Activated naive CD8-positive, alpha-beta T cell treated with anti-CD3 and anti-CD28 coated beads for 36 hours (primary cell): ENCODE results near the gene TMEM238L. TPM values are rescaled to one million over a fixed set of nuclear protein-coding genes. Genes with fewer than 3 reads are reported as not detected.
A peak's percentile ranks its signal among the peaks of the same experiment; 100 is the strongest.
"Not testable (repeated sequence)": the region's sequence is repeated elsewhere in the genome, so short reads cannot be mapped to it uniquely, and the experiment has no call there.

ENCODE experiments used
- DNase-seq: peaks from one replicate; pipeline ENCODE4 v3.0.0; 2021
- H3K27ac Mint-ChIP-seq: one replicate; pipeline ENCODE4 v1.8.0; 2022; ENCODE audit warnings: mild to moderate bottlenecking, moderate library complexity, mixed read lengths
- H3K27me3 Mint-ChIP-seq: one replicate; pipeline ENCODE4 v1.8.0; 2022; ENCODE audit warnings: mild to moderate bottlenecking, mixed read lengths
- H3K36me3 Mint-ChIP-seq: one replicate; pipeline ENCODE4 v1.8.0; 2021; ENCODE audit warnings: mild to moderate bottlenecking, mixed read lengths
- H3K4me1 Mint-ChIP-seq: one replicate; pipeline ENCODE4 v1.8.0; 2021; ENCODE audit warnings: mixed read lengths
- H3K4me3 Mint-ChIP-seq: one replicate; pipeline ENCODE4 v1.8.0; 2022; ENCODE audit warnings: mild to moderate bottlenecking, moderate library complexity, mixed read lengths
- H3K9me3 Mint-ChIP-seq: one replicate; pipeline ENCODE4 v1.8.0; 2022; ENCODE audit warnings: mixed read lengths
- total RNA-seq, 2 experiments: library from RNA; stranded (reverse); gene quantifications; one replicate each; pipeline ENCODE4 v1.2.3, GENCODE V29; 2021

The TMEM238L gene
- not detected for total RNA-seq

GRCh38 chr17:10803830-10804475 is at the start of gene TMEM238L:
Gene TMEM238L (minus strand): TSS chr17:10804099. CDS start chr17:10803963, 136 bp downstream.
- Mint-ChIP-seq H3K27ac (no peak within 1 kb of the TSS), H3K4me1 (no peaks in the 10 kb centered on the region), H3K9me3 (no peaks in the 10 kb centered on the region), H3K4me3 (no peak within 1 kb of the TSS), H3K36me3 (no peaks in the 10 kb centered on the region), H3K27me3 (no peaks in the 10 kb centered on the region)
- DNase-seq = no peak

- H3K4me3 Mint-ChIP-seq, H3K4me1 Mint-ChIP-seq, DNase-seq, H3K36me3 Mint-ChIP-seq, H3K27me3 Mint-ChIP-seq, H3K27ac Mint-ChIP-seq, H3K9me3 Mint-ChIP-seq: not testable (repeated sequence)
Observed at GRCh38 chr17:10846636-10847035, 42.7 kb upstream of the TMEM238L start.

- Mint-ChIP-seq H3K4me1 (peaks cover 6% of the 10 kb centered on the region), H3K36me3 (no peaks in the 10 kb centered on the region), H3K27me3 (peaks cover 6% of the 10 kb centered on the region), H3K9me3 (no peaks in the 10 kb centered on the region), H3K4me3 (peak overlapping the region; percentile 77), H3K27ac (no peak overlapping the region)
- no peak for DNase-seq
Observed at GRCh38 chr17:10845388-10845751, 41.5 kb upstream of the TMEM238L start.

DNA sequence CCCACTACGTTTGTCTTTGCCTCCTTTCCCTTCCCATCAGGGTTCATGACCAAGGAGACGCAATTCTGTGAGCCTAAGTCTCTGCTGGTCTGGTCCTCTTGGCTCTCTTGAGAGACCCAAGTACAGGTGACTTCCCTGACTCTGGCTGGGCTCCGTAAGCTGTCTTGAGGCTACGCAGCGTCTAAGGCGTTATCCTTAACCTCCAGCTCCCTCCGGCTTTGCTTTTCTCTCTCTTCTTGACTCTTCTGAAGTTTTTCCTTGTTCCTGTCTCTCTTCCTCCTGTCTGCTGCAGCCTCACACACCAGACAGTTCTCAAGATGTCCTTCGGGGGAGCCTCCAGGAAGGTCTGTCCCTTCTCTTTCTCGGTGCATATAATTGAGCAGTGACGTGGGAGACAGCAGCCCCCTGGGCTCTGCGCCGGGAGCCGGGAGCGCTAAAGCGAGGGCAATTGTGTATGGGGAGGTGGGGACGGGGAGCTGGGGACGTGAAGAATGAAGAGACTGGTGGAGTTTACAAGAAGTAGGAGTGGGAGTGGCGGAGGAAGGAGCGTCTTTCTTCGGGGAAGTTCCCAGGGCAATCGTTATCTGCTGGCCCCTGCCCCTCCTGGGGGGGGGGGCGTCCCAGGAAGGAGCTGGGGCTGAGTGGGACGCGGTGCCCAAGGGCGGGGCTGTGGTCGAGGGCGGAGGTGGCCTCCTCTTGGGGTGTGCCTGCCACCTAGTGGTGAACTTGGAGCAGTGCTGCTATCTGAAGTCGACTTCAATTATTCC is 40.9 kb upstream of the TMEM238L start:
- Mint-ChIP-seq H3K9me3 (no peaks in the 10 kb centered on the region), H3K36me3 (no peaks in the 10 kb centered on the region), H3K27ac (no peak overlapping the region), H3K4me3 (peak overlapping the region; percentile 77), H3K4me1 (peaks cover 6% of the 10 kb centered on the region), H3K27me3 (peaks cover 6% of the 10 kb centered on the region)
- DNase-seq = peak; percentile 71

DNA sequence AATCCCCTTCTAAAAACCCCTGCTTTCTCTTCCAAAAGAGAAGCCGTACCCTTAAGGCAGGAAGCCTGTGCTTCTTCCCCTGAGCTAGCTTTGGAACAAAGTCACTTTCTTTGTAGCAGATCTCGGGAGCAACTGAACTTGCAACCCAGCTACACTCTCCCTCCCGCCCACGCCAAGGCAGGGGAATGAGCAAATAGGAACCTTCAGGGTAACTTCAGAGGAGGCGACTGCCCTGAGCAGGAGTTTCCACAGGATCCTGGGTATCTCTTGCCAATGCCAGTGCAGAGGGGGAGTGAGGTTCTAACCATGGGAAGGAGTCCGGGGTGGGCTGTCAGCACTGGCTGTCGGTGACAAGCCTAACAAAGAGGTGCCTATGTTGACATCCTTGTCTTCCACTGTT is 39.9 kb upstream of the TMEM238L start:
- no peak for DNase-seq
- no peaks in the 10 kb centered on the region for H3K36me3 Mint-ChIP-seq
- H3K9me3 Mint-ChIP-seq = no peaks in the 10 kb centered on the region
- H3K27ac Mint-ChIP-seq = no peak overlapping the region
- peaks cover 6% of the 10 kb centered on the region for H3K4me1 Mint-ChIP-seq
- peaks cover 6% of the 10 kb centered on the region for H3K27me3 Mint-ChIP-seq
- H3K4me3 Mint-ChIP-seq = no peak overlapping the region

- DNase-seq = no peak
- Mint-ChIP-seq H3K27me3 (peaks cover 6% of the 10 kb centered on the region), H3K4me1 (peaks cover 6% of the 10 kb centered on the region), H3K27ac (no peak overlapping the region), H3K36me3 (no peaks in the 10 kb centered on the region), H3K4me3 (no peak overlapping the region), H3K9me3 (no peaks in the 10 kb centered on the region)
Observed at GRCh38 chr17:10842658-10843057, 38.8 kb upstream of the TMEM238L start.

DNA sequence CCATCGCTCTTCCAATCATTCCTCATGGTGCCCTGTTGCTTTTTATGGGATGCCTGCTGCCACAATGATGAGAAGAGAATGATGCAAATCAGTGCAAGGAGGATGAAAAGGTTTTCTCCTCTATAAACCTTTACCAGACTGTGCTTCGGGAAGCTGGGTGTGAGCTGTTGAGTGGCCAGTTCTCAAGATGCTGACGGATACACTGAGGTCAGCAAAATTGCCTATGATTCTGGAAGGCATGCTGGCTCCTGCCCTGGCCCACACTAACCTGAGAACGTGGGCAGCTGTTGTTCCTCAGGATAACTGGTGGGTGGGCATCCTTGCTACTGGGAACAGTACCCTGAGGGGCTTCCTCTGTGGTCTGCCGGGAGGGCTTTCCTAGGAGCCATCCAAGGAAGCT is 34.8 kb upstream of the TMEM238L start:
- Mint-ChIP-seq H3K36me3 (no peaks in the 10 kb centered on the region), H3K27ac (no peak overlapping the region), H3K4me1 (no peaks in the 10 kb centered on the region), H3K9me3 (no peaks in the 10 kb centered on the region), H3K27me3 (no peaks in the 10 kb centered on the region), H3K4me3 (no peak overlapping the region)
- no peak for DNase-seq

DNA sequence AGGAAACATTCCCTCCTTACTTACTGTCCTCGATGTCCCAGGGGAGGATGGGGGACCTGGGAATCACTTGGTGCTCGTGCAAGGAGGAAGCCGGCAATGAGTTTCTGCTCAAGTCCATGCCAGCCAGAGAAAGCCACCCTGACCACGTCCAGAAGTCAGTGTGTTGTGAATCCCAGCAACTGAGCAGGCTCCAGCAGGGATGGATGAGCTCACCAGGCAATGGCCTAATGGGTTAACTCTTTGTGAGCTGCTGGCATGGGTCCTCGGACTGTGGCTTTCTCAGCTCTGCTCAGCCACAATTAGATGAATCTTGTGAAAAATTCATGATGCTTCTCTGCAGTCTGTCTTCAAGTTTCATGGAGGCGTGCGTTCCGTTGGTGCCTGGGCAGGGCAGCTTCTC is 34.0 kb upstream of the TMEM238L start, which contains the start of gene PIRT:
TSS of gene PIRT (minus strand) at position 167 of the 400 bp plus-strand sequence. CDS start 12,442 bp downstream, outside the sequence.
- H3K4me1 Mint-ChIP-seq = no peaks in the 10 kb centered on the region

GRCh38 chr17:10836966-10837590 is 33.2 kb upstream of the TMEM238L start:
- Mint-ChIP-seq H3K4me3 (no peak overlapping the region), H3K27ac (no peak overlapping the region), H3K4me1 (no peaks in the 10 kb centered on the region), H3K36me3 (no peaks in the 10 kb centered on the region), H3K9me3 (no peaks in the 10 kb centered on the region), H3K27me3 (no peaks in the 10 kb centered on the region)
- DNase-seq = no peak

More for the DNA sequence above, 34.0 kb upstream of the TMEM238L start, which contains the start of gene PIRT:
- H3K27me3 Mint-ChIP-seq = no peaks in the 10 kb centered on the region
- no peak within 1 kb of the TSS for H3K4me3 Mint-ChIP-seq
- H3K27ac Mint-ChIP-seq = no peak within 1 kb of the TSS
- H3K9me3 Mint-ChIP-seq = no peaks in the 10 kb centered on the region
- no peaks in the 10 kb centered on the region for H3K36me3 Mint-ChIP-seq
- DNase-seq = no peak

- Mint-ChIP-seq H3K4me1 (no peaks in the 10 kb centered on the region), H3K27ac (no peak overlapping the region), H3K27me3 (no peaks in the 10 kb centered on the region), H3K36me3 (no peaks in the 10 kb centered on the region), H3K9me3 (no peaks in the 10 kb centered on the region), H3K4me3 (no peak overlapping the region)
- DNase-seq = no peak
Observed at GRCh38 chr17:10836145-10836544, 32.2 kb upstream of the TMEM238L start.

- no peak overlapping the region for H3K27ac Mint-ChIP-seq
- no peaks in the 10 kb centered on the region for H3K36me3 Mint-ChIP-seq
- H3K27me3 Mint-ChIP-seq = no peaks in the 10 kb centered on the region
- no peak overlapping the region for H3K4me3 Mint-ChIP-seq
- no peaks in the 10 kb centered on the region for H3K4me1 Mint-ChIP-seq
- no peaks in the 10 kb centered on the region for H3K9me3 Mint-ChIP-seq
- DNase-seq = no peak
Observed at GRCh38 chr17:10831696-10832095, 27.8 kb upstream of the TMEM238L start.

DNA sequence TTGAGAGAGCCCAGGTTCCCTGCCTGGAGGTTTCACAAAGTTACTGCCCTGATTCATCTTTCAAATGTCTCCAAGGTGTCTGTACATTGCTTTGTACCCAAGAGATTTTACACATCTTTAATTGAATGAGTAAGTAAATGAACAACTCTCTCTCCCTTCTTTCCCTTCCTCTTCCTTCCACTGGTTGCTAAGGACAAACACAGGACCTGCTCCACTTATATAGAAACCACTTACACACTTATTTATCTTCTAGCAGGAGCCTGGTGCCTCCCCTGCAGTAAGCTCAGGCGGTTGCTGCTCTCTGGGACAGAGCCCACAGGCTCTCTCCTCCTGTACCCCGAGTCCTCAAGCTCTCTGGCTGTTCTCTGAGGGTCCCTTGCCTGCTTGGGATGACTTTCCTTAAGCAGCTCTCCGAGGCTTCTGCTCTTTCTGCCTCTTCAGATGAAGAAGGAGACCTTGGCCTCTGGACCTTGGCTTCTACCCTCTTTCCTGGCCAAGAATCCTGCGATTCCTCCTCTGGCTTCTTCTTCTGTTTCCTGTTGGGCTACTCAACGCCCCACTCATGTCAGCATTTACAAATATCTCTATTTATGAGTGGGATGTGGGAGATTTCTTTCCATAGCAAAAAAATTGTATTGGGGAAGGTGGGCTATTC is 24.1 kb upstream of the TMEM238L start:
- DNase-seq = no peak
- H3K27ac Mint-ChIP-seq = no peak overlapping the region
- no peaks in the 10 kb centered on the region for H3K4me1 Mint-ChIP-seq
- H3K9me3 Mint-ChIP-seq = no peaks in the 10 kb centered on the region
- H3K4me3 Mint-ChIP-seq = no peak overlapping the region
- H3K27me3 Mint-ChIP-seq = no peaks in the 10 kb centered on the region
- no peaks in the 10 kb centered on the region for H3K36me3 Mint-ChIP-seq

DNA sequence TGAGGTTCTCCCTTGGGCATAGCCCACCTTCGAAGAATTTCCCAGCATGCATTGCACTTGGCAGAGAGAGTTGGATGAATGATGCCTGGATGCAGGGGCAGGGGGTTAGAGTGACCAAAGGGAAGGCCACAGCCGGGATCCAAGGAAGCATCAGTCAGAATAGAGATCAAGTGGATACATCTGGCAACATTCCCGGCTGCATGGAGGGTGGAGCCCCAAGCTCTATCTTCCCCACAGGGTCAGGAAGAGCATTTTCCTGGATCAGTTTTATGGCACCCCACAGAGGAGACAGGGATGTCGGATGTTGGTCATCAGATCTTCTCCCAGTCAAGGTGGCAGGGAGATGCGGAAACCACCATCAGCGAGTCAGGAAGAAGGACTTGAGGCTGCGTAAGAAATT is 21.0 kb upstream of the TMEM238L start:
- no peak overlapping the region for H3K27ac Mint-ChIP-seq
- no peaks in the 10 kb centered on the region for H3K36me3 Mint-ChIP-seq
- H3K27me3 Mint-ChIP-seq = no peaks in the 10 kb centered on the region
- DNase-seq = no peak
- H3K4me1 Mint-ChIP-seq = peaks cover 2% of the 10 kb centered on the region
- no peaks in the 10 kb centered on the region for H3K9me3 Mint-ChIP-seq
- no peak overlapping the region for H3K4me3 Mint-ChIP-seq

- H3K36me3 Mint-ChIP-seq = no peaks in the 10 kb centered on the region
- peaks cover 2% of the 10 kb centered on the region for H3K4me1 Mint-ChIP-seq
- no peak for DNase-seq
- no peak overlapping the region for H3K27ac Mint-ChIP-seq
- H3K4me3 Mint-ChIP-seq = no peak overlapping the region
- H3K27me3 Mint-ChIP-seq = no peaks in the 10 kb centered on the region
- H3K9me3 Mint-ChIP-seq = no peaks in the 10 kb centered on the region
Observed at GRCh38 chr17:10821770-10822169, 17.9 kb upstream of the TMEM238L start.

- no peaks in the 10 kb centered on the region for H3K9me3 Mint-ChIP-seq
Observed at GRCh38 chr17:10821054-10821453, 17.2 kb upstream of the TMEM238L start.

More at GRCh38 chr17:10821054-10821453, 17.2 kb upstream of the TMEM238L start:
- H3K4me1 Mint-ChIP-seq = peaks cover 2% of the 10 kb centered on the region
- no peak for DNase-seq
- H3K27me3 Mint-ChIP-seq = no peaks in the 10 kb centered on the region
- no peaks in the 10 kb centered on the region for H3K36me3 Mint-ChIP-seq
- H3K4me3 Mint-ChIP-seq = no peak overlapping the region
- H3K27ac Mint-ChIP-seq = no peak overlapping the region
